HG02884 (cell line): ENCODE data around the gene HS2ST1.
"Not testable (repeated sequence)": the region's sequence is repeated elsewhere in the genome, so short reads cannot be mapped to it uniquely, and the experiment has no call there.

Experiments
- ATAC-seq: cut with Tn5 transposase; IDR thresholded peaks from one replicate; pipeline ENCODE4 v1.9.1; 2021; ENCODE audit warnings: mild to moderate bottlenecking, moderate library complexity; ENCODE audit not compliant: unreplicated experiment

HS2ST1 gene

DNA sequence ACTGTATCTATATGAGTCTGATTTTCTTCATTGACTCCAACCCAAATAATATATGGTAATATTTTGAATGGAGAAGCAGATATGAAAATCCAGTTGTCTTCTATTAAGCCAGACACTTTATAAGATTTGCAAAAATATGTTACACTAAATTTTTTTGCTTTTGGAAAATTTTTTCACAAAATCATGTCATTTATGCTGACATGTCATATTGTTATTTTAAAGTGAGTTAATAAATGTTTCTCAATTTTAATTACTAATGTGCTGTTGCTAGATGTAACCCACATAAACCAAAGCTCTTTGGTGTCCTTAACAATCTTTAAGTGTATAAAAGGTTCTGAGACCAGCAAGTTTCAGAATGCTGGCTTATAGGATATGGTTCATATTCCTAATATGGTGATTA lies 142.5 kb downstream of the HS2ST1 start:
- no peak for ATAC-seq

DNA sequence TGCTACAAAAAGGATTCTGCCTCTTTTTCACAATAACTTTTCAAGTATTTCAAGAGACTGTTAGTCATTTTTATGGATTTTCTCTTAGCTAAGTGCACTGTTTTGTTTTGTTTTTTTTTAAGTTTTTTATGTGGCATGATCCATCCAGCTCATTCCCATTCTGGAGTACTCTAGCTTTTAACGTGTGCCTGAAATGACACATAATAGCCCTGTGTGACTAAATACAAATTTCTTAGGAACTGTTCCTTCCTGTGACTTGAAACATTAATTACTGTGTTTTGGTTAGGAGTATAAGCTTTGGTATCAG lies 143.9 kb downstream of the HS2ST1 start:
- no peak for ATAC-seq

DNA sequence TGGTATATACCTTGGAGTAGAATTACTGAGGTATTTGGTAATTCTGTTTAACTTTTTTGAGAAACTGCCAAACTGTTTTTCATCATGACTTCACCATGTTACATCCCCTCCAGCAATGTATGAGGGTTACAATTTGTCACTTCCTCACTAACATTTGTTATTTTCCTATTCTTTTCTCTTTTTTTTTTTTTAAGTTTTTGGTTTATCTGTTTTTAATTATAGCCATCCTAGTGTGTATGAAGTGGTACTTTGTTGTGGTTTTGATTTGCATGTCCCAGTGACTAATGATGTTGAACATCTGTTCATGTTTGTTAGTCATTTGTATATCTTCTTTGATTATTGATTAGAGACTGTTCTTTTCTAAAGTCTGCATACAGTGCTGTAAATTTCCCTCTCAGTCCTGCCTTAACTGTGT lies 147.3 kb downstream of the HS2ST1 start:
- peak; percentile 40 for ATAC-seq

DNA sequence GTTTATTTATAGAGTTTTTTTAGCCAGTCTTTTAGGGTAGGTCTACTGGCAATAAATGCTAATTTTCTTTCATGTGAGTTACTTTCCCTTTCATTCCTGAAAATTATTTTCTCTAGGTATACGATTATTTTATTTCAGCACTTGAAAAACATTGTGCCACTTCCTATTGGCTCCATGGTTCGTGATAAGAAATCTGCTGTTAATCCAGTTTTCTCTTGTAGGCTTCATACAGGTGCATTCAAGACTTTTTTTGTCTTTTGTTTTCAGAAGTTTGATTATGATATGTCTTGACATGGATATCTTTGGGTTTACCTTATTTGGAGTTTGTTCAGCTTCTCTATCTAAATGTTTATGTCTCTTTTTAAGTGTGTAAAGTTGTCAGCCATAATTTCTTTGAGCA lies 148.3 kb downstream of the HS2ST1 start:
- no peak for ATAC-seq

DNA sequence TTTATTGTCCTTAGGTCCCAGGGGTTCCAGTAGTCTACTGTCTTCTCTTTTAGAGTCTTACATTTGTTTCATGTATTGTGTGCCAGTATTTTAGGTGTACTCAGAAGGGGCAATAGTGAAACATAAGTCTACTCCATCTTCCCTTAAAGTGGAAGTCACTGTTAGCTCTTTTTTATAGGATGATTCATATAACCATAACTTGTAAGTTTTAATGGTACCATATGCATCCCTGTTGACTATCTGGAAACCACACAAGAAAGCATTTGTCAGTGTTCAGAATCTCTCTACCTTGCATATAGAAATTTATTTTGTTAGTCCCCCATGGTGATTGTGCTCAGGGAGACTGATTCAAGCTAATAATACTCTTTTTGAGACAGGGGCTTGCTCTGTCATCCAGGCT lies 149.9 kb downstream of the HS2ST1 start:
- ATAC-seq: no peak

DNA sequence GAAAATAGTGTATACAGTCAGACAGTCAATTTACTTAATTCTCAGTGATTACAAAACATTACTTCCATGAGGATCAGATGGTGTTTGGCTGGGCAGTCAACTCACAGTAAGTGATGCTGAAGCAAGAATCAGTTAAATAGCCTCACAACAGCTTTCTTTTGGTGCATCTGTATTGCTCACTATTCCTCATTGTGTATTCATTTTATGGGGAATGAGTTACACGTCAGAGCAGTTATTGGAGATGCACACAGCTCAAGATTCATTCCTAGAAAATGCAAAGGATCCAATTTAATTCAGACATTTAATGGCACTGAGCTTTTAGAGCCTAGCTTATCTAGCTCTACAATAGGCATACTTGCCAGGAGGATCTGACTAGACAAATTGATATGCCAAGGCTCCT lies 150.6 kb downstream of the HS2ST1 start:
- ATAC-seq: no peak

DNA sequence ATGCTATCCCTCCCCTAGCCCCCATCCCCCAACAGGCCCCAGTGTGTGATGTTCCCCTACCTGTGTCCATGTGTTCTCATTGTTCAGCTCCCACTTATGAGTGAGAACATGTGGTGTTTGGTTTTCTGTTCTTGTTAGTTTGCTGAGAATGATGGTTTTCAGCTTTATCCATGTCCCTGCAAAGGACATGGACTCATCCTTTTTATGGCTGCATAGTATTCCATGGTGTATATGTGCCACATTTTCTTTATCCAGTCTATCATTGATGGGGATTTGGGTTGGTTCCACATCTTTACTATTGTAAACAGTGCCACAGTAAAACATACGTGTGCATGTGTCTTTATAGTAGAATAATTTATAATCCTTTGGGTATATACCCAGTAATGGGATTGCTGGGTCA lies 152.3 kb downstream of the HS2ST1 start:
- not testable (repeated sequence) for ATAC-seq

DNA sequence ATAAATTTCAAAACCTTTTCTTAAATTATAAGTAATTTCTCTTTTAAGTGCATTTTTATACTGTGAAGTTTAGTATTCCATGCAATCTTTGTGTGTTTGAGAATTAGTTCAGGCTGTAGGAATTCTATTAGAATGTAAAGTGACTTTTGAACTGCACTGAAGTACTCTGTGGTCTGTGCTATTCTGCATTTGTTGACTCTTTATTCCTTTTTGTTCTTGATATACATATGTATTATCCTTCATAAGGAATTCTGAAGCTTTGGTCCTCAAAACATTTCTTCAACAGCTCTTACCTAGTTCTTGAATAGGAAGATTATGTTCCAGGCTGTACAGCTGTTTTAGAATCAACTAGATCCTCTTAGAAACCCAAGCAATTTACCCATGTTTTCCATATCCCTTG lies 158.0 kb downstream of the HS2ST1 start:
- no peak for ATAC-seq

DNA sequence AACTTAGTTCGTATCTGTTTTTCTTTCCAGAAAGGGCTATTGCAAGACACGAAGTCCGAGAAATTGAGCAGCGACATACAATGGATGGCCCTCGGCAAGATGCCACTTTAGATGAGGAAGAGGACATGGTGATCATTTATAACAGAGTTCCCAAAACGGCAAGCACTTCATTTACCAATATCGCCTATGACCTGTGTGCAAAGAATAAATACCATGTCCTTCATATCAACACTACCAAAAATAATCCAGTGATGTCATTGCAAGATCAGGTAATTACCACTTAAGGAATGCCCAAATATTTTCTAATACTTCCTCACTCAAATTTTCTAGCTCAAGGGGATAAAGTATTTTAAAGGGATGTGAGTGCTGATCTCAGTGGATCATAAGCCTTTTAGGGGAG lies 158.5 kb downstream of the HS2ST1 start:
- ATAC-seq: no peak

DNA sequence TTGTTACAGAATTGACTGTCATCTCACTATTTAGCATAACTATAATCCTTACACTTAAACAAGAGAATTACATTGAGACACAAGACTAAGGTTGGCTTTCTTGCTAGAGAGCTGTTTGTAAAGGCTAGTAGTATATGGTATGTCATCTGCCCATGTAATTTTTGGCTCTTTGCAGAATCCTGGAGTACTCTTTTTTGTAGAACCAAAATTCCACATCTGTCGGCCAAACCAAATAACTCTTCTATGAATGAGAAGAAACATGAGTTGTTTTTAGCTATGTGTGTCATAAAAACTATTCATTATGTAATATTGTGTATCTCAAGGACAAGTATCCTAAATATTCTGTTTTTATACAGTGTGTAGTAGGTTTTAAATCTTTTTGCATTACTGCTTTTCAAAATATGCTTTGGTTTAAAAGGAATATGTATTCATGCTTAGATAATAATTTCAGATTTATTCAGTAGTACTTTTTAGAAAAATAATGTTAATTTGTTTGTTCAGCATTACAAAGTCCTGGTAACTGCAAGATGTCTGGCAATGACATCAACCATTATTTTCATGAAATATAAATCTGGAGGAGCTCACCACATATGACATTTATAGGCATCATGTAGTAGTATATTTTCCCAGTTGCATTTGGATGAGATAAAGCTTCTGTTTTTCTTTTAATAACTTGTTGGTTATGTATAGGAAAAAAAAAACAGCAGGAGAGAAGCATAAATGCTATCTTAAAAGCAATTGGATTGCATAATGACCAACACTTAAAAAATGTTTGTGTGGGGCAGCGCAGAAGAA lies 159.8 kb downstream of the HS2ST1 start:
- no peak for ATAC-seq

DNA sequence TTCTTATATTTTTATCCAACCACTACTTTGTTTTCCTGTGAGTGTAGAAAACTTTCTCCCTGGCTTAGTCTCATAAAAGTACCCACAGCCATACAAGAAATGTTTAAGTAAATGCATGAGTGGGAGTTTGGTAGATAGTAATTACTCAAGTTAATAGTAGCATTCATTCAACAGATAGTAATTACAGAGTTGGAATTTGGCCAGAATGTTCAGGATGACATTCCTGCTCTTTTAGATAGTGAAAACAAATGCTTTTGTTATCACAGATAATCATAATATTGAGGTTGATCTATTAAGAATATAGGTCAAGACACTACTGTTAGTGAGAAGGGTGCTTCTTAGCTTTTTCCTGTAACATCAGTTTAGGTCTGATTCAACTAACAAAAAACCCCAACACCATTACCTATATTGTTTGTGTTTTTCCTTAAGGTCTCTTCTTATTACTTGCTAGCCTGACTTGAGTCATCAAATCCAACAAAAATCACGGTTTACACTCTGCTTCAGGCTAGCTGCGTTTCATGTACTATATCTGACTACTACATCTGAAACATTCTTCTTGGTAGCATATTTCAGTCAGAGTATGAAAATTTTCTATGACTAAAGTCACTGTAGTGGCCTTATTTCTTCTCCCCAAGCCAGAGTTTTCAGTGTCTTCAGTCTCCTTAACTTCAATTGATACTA lies 163.7 kb downstream of the HS2ST1 start:
- ATAC-seq: peak; percentile 79

DNA sequence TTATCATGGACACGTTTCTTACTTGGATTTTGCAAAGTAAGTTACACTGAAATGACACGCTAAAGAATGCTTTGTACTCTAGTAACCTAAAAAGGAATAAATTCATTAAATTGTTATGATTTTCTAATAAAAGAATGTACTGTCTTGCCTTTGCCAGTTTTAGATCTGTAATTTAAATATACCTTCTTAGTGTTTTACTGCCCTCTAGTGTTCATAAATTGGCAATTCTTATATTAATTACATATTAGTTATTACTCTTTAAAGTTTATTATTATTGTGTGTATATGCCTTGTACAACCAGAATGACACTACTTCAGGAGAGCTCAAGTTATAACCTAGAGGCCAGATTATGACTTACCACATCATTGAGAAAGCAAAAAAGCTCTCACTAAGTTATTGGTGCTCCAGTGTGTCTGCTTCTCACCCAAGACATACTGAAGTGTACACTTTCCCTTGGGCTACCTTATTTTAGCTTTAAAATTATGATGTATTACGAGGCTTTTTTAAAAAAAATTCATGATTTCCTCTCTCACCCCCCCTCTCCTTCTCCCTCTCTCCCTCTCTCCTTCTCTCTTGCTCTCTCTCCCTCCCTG lies 169.9 kb downstream of the HS2ST1 start:
- ATAC-seq: no peak

DNA sequence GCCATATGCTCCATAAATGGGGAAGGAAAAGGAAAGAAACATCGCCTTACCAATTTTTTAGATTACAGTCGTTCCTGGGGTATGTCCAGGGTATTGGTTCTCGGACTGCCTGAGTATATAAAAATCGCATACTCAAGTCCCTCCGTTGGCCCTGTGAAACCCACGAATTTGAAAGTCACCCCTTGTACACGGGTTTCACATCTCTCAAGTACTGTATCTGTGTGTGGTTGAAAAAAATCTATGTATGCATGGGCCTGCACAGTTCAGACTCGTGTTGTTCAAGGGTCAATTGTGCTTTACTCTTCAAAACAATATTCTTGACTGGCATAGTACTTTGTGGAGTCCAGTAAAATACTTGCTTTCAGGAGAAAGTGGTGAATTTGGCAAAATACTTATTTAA lies 171.7 kb downstream of the HS2ST1 start:
- ATAC-seq: no peak

DNA sequence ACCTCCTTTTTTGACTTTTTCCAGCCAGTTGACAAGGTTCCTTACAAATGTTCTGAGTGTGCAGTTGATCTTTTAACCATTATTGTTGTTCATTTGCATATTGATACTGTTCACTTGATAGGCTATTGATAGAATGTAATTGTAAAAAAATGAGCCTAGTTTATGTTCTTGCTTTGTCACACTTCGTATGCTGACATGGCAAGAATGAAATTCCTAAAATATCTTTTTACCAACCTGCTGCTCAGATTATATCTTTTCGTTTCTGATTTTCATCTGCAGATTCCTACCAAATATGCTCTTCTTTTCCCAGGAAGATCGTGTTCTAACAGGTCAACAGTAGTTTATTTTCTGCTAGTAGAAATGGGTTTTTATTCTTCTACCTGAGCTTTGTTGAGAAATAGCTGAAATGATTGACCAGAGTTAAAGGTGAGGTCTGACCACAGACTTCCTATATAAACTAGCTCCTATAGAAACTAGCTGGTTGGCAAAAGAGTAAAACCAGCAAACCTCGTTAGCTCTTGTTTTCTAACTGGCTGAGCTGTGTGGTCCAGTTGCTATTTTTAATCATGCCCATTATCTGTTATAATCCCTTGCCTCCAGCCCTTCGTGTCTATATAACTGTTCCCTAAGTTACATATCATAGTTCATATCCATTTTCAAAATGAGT lies 174.8 kb downstream of the HS2ST1 start:
- ATAC-seq: no peak

DNA sequence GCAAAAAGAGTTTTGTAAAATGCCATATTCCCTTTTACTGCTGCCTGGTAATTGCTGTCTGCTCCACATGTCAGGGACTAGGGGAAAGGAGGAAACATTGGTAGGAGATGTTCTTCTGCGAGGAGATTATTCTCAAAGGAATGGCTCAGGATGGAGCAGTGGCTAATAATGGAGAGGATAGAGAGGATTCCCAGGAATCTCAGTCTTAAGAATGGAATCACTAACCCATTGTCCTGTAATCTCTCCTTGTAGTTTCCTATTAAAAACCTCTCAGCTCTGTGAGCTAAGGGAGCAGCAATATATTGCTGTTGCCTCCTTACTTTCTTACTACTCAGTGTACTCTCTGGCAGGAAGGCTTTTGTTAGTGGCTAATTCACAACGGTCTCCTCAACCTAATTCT lies 175.4 kb downstream of the HS2ST1 start:
- no peak for ATAC-seq

DNA sequence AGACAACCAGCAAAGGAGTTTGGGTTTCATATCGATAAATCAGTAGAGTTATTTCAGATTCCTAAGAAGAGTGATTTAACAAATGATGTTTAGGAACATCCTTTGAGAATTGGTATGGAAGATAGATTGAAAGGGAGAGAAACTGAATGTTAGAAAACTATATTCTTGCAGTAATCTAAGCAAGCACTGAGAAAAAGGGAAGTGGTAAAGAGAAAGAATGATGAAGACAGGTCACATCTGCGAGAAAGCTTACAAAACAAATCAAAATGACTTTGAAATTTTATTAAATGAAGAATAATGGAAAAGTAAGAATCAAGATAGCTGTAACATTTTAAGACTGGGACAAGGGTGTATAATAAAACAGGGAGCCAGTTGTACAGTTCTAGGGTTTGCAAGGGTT lies 177.0 kb downstream of the HS2ST1 start:
- ATAC-seq: no peak

DNA sequence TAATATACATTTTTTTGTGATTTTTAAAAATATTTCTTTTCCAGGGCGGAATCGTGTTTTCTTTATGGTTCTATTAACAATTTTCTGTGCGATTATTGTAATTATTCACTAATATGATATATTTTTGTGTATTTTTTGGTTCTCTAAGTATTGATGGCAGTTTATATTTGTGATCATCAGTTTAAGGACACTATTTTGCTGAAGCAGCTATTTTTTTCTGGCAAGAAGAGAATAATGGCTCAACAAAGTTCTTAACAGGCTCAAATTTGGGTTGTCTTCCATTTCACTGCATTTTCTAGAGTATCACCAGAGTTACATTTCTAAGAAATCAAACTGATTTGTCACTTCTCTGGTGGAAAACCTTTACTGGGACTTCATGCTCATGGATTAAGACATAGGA lies 178.4 kb downstream of the HS2ST1 start:
- ATAC-seq: no peak

DNA sequence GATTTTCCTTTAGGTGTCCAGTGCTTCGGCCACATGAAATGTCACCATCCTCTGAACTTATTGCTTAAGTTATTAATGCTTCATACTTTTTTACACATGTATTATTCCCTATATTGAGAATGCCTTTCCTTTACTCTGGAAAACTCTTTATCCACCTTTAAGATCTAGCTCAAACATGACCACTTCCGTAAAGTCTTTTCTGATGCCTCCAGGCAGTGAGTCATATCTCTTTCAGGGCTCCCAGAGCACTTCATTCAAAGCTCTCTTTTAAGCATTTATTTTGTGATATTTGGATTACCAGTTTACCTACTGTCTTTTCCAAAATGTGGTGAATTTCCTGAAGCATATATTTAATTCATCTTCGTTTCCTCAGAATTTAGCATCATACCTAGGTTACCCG lies 178.9 kb downstream of the HS2ST1 start:
- no peak for ATAC-seq

DNA sequence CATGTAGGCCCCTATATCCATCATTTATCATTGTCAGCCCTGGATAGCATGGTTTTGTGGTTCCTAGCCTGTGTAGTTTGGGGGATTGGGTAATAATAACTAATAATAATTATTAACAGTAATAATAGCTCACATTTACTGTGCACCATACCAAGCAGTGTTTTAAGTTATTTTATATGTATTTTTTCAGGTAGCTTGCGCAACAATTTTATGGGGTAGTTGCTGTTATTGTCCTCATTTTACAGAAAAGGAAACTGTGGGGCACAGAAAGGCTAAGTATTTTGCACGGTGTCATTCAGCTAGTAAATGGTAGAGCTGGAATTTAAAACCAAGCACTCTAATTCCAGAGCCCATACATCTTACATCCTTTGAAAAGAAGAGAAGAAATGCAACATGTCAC lies 179.8 kb downstream of the HS2ST1 start:
- ATAC-seq: no peak

DNA sequence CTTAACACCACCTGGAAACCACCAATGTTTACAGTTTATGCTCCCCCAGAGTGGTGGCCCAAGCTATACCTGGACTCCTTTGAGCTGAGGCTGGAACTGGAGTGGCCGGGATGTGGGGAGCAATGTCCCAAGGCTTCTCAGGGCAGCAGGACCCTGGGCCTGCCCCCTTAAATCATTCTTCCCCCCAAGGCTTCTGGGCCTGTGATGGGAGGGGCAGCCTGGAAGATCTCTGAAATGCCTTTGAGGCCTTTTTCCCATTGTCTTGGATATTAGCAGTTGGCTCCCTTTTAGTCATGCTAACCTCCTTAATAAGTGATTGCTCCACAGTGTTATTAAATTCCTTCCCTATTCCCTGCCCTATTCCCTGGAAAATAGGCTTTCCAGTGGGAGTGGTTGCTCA lies 185.8 kb downstream of the HS2ST1 start:
- no peak for ATAC-seq

DNA sequence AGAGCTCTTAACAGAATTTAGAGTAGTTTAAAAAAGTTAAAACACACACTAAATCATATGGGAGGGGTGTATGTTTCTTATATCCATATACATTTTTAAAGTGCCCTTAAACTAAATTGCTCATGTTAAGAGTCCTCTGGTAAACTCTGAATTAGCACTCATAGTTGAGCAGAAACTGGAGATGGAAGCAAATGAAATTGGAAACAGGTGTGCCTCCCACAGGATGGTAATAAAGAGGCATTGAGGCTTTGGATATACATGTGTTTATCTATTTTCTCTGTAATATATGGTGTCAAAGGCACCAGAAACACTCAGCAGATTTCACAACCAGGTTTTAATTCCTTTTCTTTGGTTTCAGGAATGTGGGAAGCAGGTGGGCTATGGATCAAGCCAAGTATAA lies 188.6 kb downstream of the HS2ST1 start:
- ATAC-seq: no peak

DNA sequence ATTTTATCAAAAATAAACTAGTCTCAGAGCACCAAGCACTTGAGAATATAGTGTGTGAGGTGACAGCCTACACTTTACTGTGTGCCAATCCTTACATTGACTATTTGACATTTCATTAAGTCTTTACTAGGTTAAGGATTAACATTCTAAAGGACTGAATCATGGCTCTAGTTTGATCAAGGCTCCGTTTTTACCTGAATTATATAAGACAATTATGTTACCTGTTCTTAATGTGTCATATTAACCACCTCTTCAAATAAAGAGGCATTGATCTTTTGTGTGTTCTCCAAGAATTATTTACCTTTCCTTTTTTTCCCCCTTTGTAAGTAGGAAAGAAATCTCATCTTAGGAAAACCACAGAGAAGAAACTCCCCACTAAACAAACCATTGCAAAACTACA lies 189.7 kb downstream of the HS2ST1 start:
- no peak for ATAC-seq
